Measurements from ENCODE around the gene PRTFDC1. TPM values are rescaled to one million over a fixed set of nuclear protein-coding genes. Genes with fewer than 3 reads are reported as not detected.
"Not testable (repeated sequence)": the region's sequence is repeated elsewhere in the genome, so short reads cannot be mapped to it uniquely, and the experiment has no call there.

The PRTFDC1 gene
- total and polyA plus RNA-seq, 2 of the 8 experiments (the other 6 are each of a cell fraction or from before 2014, with no cell fraction given): 5.9 to 6.6 TPM

- H2BK20ac ChIP-seq (ENCODE audit: low read length): not testable (repeated sequence)
Measured at GRCh38 chr10:24922222-24922868, 30.1 kb downstream of the PRTFDC1 start.

More at GRCh38 chr10:24922222-24922868, 30.1 kb downstream of the PRTFDC1 start:
- H3K27me3 ChIP-seq (replicated peaks in 1 of 4; ENCODE audit: control insufficient read depth in 3 of 4, extremely low read depth in 1 of 4, insufficient read depth in 3 of 4, low read length in 3 of 4); H3K9ac ChIP-seq (replicated peaks in 1 of 4; ENCODE audit: extremely low read depth in 1 of 4, low read depth in 3 of 4, low read length in 3 of 4); H3K79me1 ChIP-seq (ENCODE audit: low read depth, low read length); H3K4me3 ChIP-seq (ENCODE audit: extremely low read depth in 1 of 4, insufficient read depth in 2 of 4, low read depth in 3 of 4, low read length in 4 of 4); H3K4me2 ChIP-seq (ENCODE audit: insufficient read depth in 1 of 2, low read depth in 2 of 2, low read length in 2 of 2); H4K20me1 ChIP-seq (replicated peaks in 1 of 2; ENCODE audit: control insufficient read depth in 1 of 2, insufficient read depth in 2 of 2, low read length in 2 of 2); H3K4me1 ChIP-seq (replicated peaks in 1 of 4; ENCODE audit: control insufficient read depth in 3 of 4, insufficient read depth in 4 of 4, low read length in 3 of 4); H3K4ac ChIP-seq (replicated peaks; ENCODE audit: insufficient read length, low read depth, low read length); H3K27ac ChIP-seq (ENCODE audit: low read depth, low read length); H4K91ac ChIP-seq (replicated peaks; ENCODE audit: insufficient read length, low read length); CTCF ChIA-PET (ENCODE audit: partially characterized antibody); H2BK12ac ChIP-seq (ENCODE audit: low read depth, low read length); H4K5ac ChIP-seq (ENCODE audit: insufficient read length, low read depth, low read length); POLR2A ChIA-PET (ENCODE audit: partially characterized antibody); H3K9me3 ChIP-seq (ENCODE audit: insufficient read depth in 2 of 2, low read depth in 1 of 2, low read length in 1 of 2); H3K23ac ChIP-seq (ENCODE audit: insufficient read length); FAIRE-seq; H3K36me3 ChIP-seq (ENCODE audit: control insufficient read depth in 2 of 4, insufficient read depth in 4 of 4, low read length in 3 of 4); H2AK5ac ChIP-seq (ENCODE audit: low read depth, low read length); H3K18ac ChIP-seq (ENCODE audit: extremely low read depth, low read length); H2AFZ ChIP-seq (ENCODE audit: low read length); H2BK15ac ChIP-seq (ENCODE audit: low read length); H4K8ac ChIP-seq (ENCODE audit: extremely low read depth, insufficient read depth, low read length); DNase-seq (ENCODE audit: low read depth in 1 of 2, low spot score in 2 of 2); H3K14ac ChIP-seq (ENCODE audit: insufficient read length); H2BK120ac ChIP-seq (replicated peaks; ENCODE audit: low read depth, low read length); H2BK5ac ChIP-seq (ENCODE audit: low read depth, low read length); H3K23me2 ChIP-seq (ENCODE audit: low read depth, low read length); H3K56ac ChIP-seq (replicated peaks; ENCODE audit: insufficient read length, low read depth, low read length); H3K79me2 ChIP-seq (ENCODE audit: control insufficient read depth in 1 of 2, insufficient read depth in 2 of 2, low read length in 2 of 2): not testable (repeated sequence)
- WGBS, 2 experiments (ENCODE audit: extremely low coverage in 1 of 2, insufficient coverage in 1 of 2, insufficient read length in 1 of 2, insufficient replicate concordance in 2 of 2, low coverage in 1 of 2, low lambda C conversion rate in 2 of 2, missing lambda C conversion rate in 1 of 2): 90% methylated on average over 6 of the region's 6 CpGs; no CpG with 5 or more reads in 1 of the 2 experiments

All from H1 (cell line).